Left cardiac atrium (tissue), 4 donors: ENCODE measurements around the gene CLDND1. TPM values are rescaled to one million over a fixed set of nuclear protein-coding genes. Genes with fewer than 3 reads are reported as not detected.
"Not testable (repeated sequence)": the region's sequence is repeated elsewhere in the genome, so short reads cannot be mapped to it uniquely, and the experiment has no call there.

Source experiments
- ATAC-seq, 2 donors: fragments of 200-7000 bp; cut with Tn5 transposase; one replicate each; pipeline ENCODE4 v1.9.1; 2020; ENCODE audit warnings: mild to moderate bottlenecking in 2 of 2, moderate library complexity in 2 of 2
- DNase-seq: peaks from one replicate; pipeline ENCODE4 v3.0.0-alpha.2; 2020
- intact Hi-C, 2 donors: fragments of 100-400 bp; cut with DNase I; formaldehyde crosslinking; loops; one replicate each; pipeline versions ENCODE4 v1.14.1 to v1.15.1; 2022 to 2023
- long read RNA-seq: library from polyadenylated mRNA; unstranded; transcript quantifications from one replicate; pipeline ENCODE4 v2.0.0, GENCODE V29; 2021
- total RNA-seq, 2 donors: library from RNA; stranded (reverse); fragmentation: NEBNext Ultra II Directional; extraction: Animal tissue kit (Norgen Biotek cat#: 25700); gene quantifications; one replicate each; pipeline ENCODE4 v1.2.1, GENCODE V29; 2021
- donor health status: DM: no; HTN: yes; CAD: no.
- donor health status: DM: no; HTN: yes; CAD: no; lungs with severe emphysema.
- donor health status: DM: yes; HTN: yes; CAD: no.
- donor health status: Dilated cardiomyopathy.

The CLDND1 gene
- total RNA-seq = 10 to 100 TPM; 73.3 to 88.5 TPM
- long read RNA-seq, transcript CLDND1-201 (5 exons, 2,161 nt) = major isoform, 32 of 49 reads
- long read RNA-seq, partial matches to known transcripts = 2 of 49 reads
- long read RNA-seq, other reads (novel, unspliced or antisense) = 7 of 49 reads

GRCh38 chr3:98522544-98523281, at the start of gene CLDND1:
Gene CLDND1 (minus strand): TSS chr3:98522902. CDS start chr3:98521424, 1,478 bp downstream.
- intact Hi-C loops = loop anchor here in 1 of 2 donors (10.0 kb wide), 2 partner anchors 72 to 372 kb away; partner anchors contain the start of gene CPOX
- ATAC-seq (peak; percentile 99 to 100), DNase-seq (peak; percentile 98)

DNA sequence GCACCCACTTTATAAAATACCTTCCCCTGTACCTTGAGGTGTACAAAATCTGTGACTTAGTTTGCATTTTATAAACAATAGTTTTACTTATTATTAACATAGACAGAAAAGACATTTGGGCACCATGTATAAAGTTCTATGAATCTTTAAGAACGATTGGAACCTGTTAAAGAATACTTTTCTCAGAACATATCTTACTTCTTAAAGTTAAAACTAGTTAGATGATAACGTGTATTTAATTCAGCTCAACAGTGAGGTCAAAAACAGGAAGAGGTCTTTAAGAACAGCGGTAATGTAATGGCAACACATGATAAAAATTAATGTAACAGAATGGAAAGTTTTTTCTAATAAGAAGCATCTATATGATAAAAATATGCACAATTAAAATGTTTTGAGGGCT, 45.7 kb upstream of the CLDND1 start:
- ATAC-seq (no peak), DNase-seq (no peak)
- intact Hi-C loops = no loop called here

- no peak for DNase-seq
- intact Hi-C loops = no loop called here
- no peak for ATAC-seq
Measured at GRCh38 chr3:98567666-98568270, 45.1 kb upstream of the CLDND1 start.

- intact Hi-C loops = no loop called here
- ATAC-seq (no peak), DNase-seq (no peak)
Measured at GRCh38 chr3:98565843-98566242, 43.1 kb upstream of the CLDND1 start.

GRCh38 chr3:98565237-98565643, 42.5 kb upstream of the CLDND1 start:
- no peak for ATAC-seq
- intact Hi-C loops = no loop called here
- no peak for DNase-seq

DNA sequence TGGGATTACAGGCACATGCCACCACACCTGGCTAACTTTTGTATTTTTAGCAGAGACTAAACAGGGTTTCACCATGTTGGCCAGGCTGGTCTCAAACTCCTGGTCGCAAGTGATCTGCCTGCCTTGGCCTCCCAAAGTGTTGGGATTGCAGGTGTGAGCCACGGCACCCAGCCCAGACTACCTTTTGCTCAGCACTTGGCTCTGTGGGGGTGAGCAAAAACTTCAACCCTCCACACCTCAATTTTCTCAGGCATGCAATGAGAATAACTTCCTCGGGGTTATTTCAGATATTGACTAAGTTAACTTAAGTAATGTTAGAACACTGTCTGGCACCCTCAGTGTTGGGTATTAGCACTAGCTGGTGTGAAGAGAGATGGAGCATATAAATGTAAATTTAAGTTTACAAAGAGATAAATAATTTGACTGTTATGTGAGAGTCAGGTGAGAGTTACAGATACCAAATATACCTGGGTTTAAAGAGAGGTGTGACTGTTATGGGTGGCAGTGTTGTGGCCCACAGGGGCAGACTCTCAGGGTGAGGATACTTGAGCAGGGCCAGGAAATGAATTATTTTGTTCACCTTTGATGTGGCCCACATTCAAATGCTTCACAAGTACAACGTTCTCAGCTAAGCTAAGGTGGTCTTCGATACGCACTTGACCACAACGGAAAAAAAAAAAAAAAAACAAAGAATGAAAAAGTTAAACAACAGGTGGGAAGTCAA, 41.7 kb upstream of the CLDND1 start:
- ATAC-seq (peak in 1 of 2 donors; percentile 59), DNase-seq (no peak)
- intact Hi-C loops = no loop called here

DNA sequence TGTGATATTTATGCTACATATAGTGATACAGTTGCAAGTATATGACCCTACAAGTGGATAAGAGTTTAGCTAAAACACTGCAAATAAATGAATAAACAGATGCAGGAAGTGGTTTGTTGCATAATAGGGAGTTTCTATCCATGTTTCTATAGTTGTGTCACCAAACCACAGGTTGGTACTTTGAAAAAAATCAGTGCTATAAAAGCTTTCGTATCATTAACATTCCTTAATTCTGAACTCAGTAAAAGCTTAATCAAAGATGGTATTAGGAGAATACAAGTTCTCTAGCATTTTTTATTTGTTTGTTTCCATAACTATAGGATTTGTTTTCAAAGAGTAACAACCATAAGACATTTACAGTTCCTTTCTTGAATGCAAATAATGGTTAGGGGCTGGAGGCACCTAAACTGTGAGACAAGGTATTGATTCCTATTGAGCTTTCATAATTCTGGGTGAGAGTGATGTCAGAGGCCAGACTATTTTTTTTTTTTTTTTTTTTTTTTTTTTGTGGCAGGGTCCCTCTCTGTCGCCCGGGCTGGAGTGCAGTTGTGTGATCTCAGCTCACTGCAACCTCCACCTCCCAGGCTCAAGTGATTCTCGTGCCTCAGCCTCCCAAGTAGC, 41.1 kb upstream of the CLDND1 start:
- no peak for ATAC-seq
- DNase-seq = no peak
- intact Hi-C loops = no loop called here

GRCh38 chr3:98561727-98562521, 39.2 kb upstream of the CLDND1 start:
- no peak for DNase-seq
- ATAC-seq = no peak
- intact Hi-C loops = no loop called here

DNA sequence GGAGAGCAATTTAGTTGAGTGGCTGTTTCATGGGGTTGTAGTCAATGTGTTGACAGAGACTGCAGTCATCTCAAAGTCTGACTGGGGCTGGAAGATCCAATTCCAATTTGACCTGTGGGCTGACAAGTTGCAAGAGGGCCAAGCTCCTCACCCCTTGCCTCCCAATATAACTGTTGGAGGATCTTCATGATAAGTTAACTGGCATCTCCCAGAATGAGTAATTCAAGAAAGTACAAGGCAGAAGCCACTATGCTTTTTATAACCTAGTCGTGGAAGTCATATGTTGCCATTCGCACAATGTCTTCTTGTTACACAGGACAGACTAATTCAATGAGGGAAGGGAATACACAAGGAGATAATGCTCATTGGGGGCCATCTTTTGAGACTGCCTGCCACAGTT, 38.2 kb upstream of the CLDND1 start:
- intact Hi-C loops = no loop called here
- ATAC-seq (no peak), DNase-seq (no peak)

DNA sequence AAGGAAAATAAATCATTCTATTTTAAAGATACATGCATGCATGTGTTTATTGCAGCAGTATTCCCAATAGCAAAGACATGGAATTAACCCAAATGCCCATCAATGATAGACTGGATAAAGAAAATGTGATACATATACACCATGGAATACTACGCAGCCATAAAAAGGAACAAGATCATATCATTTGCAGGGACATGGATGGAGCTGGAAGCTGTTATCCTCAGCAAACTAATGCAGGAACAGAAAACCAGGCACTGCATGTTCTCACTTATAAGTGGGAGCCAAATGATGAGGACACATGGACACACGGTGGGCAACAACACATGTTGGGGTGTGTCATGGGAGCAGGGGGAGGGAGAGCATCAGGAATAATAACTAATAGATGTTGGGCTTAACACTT, 37.1 kb upstream of the CLDND1 start:
- DNase-seq, intact Hi-C loops: not testable (repeated sequence)

DNA sequence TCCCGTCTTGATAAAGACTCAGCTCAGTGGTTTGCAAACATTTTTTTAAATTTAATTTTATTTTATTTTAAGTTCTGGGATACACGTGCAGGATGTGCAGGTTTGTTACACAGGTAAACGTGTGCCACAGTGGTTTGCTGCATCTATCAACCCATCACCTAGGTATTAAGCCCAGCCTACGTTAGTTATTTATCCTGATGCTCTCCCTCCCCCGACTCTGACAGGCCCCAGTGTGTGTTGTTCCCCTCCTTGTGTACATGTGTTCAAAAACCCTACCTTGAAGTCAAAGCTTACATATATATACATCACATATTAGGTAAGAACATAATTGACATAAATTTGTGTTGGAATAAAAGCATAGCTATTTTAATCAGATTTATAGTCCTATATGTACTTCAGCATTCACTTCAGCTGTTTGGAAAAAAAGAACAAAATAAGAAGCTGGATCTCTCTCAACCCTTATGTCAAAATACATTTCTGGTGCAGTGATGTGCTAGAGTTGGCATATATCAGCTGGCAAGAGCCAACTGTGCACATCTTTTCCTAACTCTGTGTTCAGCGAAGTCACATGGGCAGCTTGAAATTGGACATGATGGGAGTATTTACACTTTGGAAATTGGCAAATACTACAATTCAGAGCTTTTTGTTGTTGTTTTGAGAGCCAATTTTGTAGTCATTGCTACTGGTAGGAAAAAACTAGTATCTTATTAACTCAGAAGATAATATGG, 35.6 kb upstream of the CLDND1 start:
- intact Hi-C loops = no loop called here
- no peak for DNase-seq
- ATAC-seq = no peak

More for the DNA sequence above, 37.1 kb upstream of the CLDND1 start:
- ATAC-seq = not testable (repeated sequence)

GRCh38 chr3:98557324-98558010, 34.8 kb upstream of the CLDND1 start:
- ATAC-seq = no peak
- no peak for DNase-seq
- intact Hi-C loops = no loop called here

DNA sequence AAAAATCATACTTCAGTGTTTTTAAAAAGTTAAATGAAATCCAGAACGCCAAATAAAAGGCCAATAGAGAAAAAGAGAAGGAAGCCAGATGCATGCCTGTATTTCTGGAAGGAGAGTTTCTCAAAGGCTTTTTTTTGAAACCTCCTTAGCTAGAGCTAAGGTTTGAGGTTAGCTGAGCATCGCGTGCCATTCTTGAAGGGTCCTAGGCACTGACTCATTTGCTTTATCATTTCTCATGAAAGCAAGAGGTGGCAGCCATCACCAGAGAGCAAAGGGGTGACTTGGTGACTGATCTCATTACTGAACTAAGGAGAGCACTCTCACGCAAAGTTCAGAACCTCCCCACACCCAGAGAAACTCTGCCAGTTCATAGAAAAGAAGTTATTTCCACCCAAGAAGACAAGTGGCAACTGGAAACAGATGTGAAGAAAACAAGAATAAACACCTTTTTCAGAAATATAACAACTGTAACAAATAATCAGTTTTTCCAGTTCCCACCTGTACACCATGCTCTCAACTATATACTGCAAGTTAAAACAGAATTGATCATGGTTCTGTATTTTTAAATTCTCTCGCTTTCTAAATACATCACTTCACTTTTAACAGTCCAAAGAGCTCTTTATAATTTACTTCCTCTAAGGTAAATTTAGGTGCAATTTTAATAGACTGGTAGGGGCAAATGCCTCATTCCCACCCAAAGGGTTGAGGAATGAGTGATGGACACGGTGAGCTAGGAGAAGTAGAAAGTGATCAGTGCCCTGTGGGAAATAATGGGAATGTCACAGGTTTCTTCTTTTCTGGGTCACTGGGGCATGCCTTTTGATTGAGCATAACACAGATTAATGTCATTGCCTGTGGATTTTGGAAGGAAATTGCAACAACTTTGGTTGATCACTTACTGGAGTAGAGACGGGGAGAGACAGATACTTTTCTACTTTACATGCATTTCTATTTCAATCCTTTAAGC, 33.7 kb upstream of the CLDND1 start:
- ATAC-seq = no peak
- DNase-seq = no peak
- intact Hi-C loops = no loop called here

DNA sequence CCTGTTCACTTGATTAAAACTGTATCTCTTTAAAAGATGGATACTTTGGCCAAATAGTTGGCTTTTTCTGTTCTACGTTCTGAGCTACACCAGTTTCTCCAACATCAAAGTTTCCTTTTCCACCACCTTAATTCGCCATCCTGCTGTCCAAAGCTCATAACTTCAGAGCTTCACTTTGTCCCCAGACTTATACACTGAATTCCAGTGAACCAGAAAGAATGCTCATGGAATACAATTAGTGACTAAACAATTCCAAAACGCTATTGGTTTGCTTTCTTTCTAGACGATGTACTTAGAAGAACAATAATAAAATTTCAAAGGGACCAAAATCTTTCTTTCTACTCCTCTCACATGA, 32.3 kb upstream of the CLDND1 start:
- DNase-seq (no peak), ATAC-seq (no peak)
- intact Hi-C loops = no loop called here

DNA sequence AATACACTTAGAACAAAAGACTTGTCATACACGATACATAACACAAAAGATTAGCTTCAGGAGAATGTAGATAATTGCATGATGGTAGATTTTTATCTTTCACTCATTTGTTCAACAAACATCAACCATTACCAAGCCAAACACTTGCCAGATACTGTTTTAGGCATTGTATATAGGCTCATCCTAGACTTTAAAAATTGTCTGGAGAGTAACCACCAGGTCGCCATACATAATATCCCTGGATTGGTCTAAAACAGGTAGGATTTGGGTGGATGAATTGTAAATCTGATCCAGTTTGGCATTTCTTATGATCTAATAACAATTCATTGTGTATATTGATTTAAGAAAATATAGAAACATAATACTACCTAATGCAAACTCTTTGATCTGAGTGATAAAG, 31.9 kb upstream of the CLDND1 start:
- intact Hi-C loops = no loop called here
- ATAC-seq = no peak
- no peak for DNase-seq

DNA sequence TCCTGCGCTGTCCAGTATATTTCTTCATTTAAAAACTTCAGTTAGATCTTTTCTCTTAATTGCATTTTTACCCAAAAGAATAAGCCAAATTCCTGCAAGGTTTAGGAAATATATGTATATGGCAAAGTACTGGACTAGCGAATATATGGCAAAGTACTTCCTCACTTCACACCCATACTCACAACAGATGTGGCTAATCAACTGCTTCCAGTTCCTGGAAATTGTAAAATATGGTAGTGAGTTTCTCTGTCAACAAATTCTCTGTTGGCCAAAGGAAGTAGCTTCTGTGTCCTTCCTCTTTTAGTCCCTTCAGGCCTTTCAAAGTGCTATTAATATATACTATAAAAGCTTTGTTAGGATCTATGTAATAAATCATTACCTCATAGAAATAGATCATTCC, 31.1 kb upstream of the CLDND1 start:
- intact Hi-C loops = no loop called here
- ATAC-seq (no peak), DNase-seq (no peak)
